HG02759 (cell line): ENCODE measurements around the gene MAP10.
"Not testable (repeated sequence)": the region's sequence is repeated elsewhere in the genome, so short reads cannot be mapped to it uniquely, and the experiment has no call there.

Experiments used
- ATAC-seq: cut with Tn5 transposase; IDR thresholded peaks from one replicate; pipeline ENCODE4 v1.9.1; 2021; ENCODE audit warnings: mild to moderate bottlenecking, moderate library complexity; ENCODE audit not compliant: unreplicated experiment

MAP10 gene, protein sequence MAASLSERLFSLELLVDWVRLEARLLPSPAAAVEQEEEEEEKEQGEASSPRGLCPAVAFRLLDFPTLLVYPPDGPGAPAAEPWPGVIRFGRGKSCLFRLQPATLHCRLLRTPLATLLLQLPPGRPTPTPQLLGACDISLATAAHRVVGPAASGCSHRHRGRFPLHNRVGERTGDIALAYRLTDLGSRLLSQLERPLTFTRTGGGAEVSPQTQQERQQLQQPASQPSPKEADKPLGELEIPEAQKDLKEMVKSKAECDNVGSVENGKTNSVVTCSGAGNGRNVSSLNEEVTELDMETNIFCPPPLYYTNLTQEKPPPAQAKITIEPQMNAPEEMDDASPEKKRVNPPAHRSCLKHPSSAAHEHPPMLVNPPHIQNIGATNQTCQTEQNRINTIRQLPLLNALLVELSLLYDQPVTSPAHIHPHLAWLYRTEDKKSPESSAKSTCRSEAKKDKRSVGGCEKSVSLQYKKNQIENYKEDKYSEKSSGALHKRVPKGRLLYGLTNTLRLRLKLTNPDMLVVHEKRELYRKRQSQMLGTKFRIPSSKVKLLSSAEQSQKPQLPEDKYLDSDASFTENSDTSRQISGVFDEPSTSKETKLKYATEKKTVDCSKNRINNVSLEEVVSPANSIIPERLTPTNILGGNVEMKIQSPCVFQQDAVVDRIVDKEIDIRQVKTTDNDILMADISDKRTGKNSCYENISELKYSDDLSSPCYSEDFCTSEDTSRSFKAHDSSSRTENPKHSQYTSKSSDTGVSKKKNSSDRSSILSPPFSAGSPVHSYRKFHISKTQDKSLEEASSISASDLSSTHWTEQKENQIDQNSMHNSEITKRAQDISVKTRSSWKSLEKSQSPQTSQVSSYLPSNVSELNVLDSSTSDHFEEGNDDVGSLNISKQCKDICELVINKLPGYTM

DNA sequence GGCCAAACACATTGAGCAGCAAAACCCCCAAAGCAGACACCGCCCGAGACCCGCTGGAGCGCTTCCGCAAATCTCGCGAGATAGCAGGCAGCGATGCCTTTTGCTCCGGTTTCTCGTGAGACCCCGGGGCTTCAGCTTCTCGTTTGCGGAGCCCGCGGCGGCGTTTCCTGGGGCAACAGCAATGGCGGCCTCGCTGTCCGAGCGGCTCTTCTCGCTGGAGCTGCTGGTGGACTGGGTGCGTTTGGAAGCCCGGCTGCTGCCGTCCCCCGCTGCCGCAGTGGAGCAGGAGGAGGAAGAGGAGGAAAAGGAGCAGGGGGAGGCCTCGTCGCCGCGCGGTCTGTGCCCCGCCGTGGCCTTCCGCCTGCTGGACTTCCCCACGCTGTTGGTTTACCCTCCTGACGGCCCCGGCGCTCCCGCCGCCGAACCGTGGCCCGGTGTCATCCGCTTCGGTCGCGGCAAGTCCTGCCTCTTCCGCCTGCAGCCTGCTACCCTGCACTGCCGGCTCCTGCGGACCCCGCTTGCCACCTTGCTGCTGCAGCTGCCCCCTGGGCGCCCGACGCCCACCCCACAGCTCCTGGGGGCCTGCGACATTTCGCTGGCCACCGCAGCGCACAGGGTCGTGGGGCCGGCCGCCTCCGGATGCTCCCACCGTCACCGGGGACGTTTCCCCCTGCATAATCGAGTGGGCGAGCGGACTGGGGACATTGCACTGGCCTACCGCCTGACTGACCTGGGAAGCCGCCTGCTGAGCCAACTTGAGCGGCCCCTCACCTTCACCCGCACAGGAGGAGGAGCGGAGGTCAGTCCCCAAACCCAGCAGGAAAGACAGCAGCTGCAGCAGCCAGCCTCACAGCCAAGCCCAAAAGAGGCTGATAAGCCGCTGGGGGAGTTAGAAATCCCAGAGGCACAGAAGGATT is at the start of gene MAP10:
Gene MAP10, plus strand, starts transcription at position 148 of the 917 bp plus-strand sequence. Its CDS starts 34 bp downstream, at position 182.
- ATAC-seq, result peak; percentile 95

DNA sequence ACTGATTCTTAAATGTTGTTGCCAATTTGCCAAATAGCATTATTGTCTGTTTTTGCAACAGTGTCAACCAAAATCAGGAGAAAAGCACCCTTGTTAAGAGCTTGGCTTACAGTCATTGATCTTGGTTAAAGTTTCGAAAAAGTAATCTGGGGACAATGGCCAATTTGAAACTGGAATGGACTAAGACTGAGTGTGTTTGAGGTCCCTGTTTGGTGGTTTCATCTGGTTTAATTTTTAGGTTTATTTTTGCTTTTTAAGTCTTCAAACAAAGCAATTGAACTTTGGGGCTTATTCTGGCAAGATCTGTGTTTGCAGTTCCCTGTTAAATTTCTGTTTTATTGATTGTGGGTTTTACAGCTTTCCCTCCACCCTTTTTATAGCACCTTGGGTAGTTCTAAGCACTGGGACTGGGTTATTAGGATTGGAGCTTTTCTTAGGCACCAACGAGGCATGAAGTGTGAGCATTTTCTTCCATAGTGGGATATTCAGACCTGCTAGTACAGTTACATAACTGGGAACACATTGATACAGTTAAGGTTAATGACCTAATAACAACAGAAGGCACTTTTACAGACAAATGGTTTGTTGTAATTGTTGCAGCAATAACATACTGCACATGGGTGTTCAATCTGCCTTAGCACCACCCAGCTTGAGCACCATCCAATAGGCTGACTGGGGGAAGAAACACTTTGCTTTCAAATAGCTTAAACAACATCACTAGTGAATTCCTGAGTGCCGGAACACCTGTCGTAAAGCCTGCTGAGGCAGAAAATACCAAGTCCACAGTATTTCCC is 40.6 kb upstream of the MAP10 start:
- no peak for ATAC-seq

DNA sequence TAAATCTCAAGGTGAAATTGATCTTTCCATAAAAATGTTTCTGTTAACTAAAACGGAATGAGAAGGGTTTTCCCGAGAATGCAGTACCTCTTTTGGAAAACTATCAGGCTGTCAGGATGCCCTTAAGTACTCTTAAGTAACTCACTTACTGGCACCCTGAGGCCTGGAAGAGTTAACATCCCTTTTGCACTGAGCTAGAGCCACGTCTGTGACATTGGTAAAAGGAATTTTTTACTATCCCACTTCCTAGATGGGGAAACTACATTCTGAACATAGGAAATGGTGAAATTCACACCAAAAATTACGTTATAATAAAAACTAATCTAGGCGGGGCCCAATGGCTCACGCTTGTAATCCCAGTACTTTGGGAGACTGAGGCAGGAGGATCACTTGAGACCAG is 39.7 kb upstream of the MAP10 start:
- ATAC-seq, result no peak

- ATAC-seq, result no peak
These were observed 38.9 kb upstream of the MAP10 start for GRCh38 chr1:232766241-232766890.

- no peak for ATAC-seq
These were observed 38.3 kb upstream of the MAP10 start for GRCh38 chr1:232766904-232767303.

GRCh38 chr1:232767305-232768074 is 37.7 kb upstream of the MAP10 start:
- ATAC-seq, result no peak

- no peak for ATAC-seq
These were observed 36.4 kb upstream of the MAP10 start for GRCh38 chr1:232768793-232769192.

- ATAC-seq, result no peak
These were observed 35.5 kb upstream of the MAP10 start for GRCh38 chr1:232769733-232770132.

GRCh38 chr1:232773752-232774151 is 31.5 kb upstream of the MAP10 start:
- ATAC-seq, result no peak

- ATAC-seq, result no peak
These were observed 28.6 kb upstream of the MAP10 start for GRCh38 chr1:232776526-232777106.

DNA sequence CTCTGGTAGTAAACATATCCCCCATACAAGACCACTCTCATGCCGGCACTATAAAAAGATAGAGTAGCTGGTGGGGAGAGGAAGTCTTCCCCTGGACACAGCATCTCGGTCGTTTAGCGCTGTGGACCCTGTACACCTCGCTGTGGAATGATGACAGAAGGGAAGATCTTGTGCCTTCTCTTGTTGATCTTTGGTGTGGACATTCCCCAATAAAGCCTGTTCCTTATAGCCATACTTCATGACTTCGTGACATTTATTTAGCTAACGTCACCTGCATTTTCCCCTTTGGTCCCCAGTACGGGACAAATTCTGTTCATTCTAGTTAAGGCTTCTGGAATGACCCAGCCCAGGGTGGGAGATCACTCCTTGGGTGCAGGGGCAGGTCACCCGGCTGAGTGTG is 24.9 kb upstream of the MAP10 start:
- no peak for ATAC-seq

GRCh38 chr1:232784794-232785193 is 20.4 kb upstream of the MAP10 start:
- ATAC-seq, result no peak

- ATAC-seq, result not testable (repeated sequence)
These were observed 19.6 kb upstream of the MAP10 start for GRCh38 chr1:232785630-232786029.

DNA sequence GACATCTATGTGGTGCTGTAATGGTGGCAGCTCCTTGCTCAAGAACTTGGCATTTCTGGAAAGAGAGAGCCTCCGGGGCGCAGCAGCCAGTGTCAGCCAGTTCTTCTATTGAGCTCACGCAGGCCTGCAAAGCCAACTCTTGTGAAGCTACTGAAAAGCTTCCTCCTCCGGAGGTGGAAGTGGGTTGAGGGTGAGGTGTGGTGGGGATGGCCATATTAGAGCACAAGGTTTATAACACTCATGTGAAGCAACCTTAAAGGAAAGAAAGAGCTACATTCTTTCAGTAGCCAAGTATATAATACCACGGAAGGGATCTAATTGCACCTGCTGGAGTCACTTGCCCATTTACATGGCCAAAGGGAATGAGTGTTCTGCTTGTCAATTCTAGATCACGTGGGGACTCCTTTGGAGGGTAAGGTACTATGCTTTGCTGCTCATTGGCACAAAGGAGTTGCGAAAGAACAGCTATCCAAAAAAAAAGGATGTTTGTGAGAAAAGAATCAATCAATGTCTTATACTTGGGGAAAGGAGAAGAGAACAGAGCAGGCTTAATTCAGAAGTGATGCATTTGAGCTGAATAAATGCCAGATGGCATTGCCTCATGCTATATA is 18.3 kb upstream of the MAP10 start:
- ATAC-seq, result no peak

GRCh38 chr1:232788235-232788872 is 16.9 kb upstream of the MAP10 start:
- no peak for ATAC-seq

GRCh38 chr1:232789651-232790050 is 15.6 kb upstream of the MAP10 start:
- ATAC-seq, result no peak

GRCh38 chr1:232792949-232793348 is 12.3 kb upstream of the MAP10 start:
- ATAC-seq, result no peak
